NCI-H69 (cell line): Measurements from ENCODE around the gene AGRN.
"Not testable (repeated sequence)": the region's sequence is repeated elsewhere in the genome, so short reads cannot be mapped to it uniquely, and the experiment has no call there.

Experiments used
- DNase-seq: peaks from one replicate; lab custom pipeline; 2025; lab: John Stamatoyannopoulos, UW

AGRN gene

DNA sequence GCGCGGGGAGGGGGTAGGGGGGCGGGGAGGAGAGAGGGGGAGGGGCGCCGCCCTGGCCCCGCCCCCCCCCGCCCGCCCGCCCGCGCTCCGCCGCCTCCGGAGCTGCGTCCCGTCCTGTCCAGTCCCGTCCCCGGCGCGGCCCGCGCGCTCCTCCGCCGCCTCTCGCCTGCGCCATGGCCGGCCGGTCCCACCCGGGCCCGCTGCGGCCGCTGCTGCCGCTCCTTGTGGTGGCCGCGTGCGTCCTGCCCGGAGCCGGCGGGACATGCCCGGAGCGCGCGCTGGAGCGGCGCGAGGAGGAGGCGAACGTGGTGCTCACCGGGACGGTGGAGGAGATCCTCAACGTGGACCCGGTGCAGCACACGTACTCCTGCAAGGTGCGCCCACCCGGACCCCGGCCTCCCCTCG, at the start of gene AGRN:
TSS of gene AGRN (plus strand) at position 121 of the 405 bp plus-strand sequence. CDS start at position 174, 53 bp downstream.
- no peak for DNase-seq

DNA sequence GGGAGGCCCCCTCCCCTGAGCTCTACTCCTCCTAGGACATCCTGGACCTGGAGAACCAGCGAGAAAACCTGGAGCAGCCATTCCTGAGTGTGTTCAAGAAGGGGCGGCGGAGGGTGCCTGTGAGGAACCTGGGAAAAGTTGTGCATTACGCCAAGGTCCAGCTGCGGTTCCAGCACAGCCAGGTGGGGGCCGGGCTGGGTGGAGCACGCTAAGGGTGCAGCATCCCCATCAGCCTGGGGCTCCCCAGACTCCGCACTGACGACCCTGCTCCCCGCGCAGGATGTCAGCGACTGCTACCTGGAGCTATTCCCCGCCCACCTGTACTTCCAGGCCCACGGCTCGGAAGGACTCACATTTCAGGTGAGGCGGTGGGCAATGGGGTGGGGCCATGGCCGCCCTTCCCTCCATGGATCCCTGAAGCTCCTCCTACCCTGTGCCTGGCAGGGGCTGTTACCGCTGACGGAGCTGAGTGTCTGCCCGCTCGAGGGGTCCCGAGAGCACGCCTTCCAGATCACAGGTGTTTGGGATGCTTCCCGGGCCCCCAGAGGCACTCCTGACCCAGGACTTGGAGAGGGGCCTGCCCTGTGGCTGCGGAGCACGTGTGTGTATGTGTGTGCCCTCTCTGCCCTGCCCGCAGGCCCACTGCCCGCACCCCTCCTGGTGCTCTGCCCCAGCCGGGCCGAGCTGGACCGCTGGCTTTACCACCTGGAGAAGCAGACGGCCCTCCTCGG, 49.5 kb upstream of the AGRN start:
- DNase-seq: peak; percentile 26

- no peak for DNase-seq
Observed at GRCh38 chr1:970973-971730, 48.8 kb upstream of the AGRN start.

- DNase-seq: no peak
Observed at GRCh38 chr1:971751-972506, 48.0 kb upstream of the AGRN start.

DNA sequence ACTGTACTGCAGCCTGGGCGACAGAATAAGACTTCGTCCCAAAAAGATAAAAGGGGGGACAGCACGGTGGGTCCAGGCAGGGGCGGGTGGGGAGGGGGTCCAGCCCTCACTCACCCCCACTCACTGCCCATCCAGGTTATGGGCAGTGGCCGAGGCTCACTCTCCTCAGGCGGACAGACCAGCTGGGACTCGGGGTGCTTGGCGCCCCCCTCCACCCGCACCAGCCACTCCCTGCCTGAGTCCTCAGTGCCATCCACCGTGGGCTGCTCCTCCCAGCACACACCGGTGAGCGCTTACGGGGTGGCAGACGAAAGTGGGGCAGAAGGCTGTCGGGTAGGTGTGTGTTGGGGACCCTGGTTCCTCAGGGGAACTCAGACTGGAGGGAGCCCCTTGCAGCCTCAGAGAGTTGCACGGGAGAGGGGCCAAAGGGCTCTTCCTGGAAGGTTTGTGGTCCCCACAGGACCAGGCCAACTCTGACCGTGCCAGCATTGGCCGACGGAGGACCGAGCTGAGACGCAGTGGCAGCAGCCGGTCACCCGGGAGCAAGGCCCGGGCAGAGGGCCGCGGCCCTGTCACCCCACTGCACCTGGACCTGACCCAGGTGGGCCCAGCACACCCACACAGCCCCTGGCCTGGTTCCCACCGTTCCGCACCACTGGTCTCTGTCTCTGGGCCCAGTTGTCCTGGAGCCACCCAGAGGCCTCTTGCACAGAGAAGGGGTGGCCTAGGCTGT, 47.0 kb upstream of the AGRN start:
- no peak for DNase-seq

DNA sequence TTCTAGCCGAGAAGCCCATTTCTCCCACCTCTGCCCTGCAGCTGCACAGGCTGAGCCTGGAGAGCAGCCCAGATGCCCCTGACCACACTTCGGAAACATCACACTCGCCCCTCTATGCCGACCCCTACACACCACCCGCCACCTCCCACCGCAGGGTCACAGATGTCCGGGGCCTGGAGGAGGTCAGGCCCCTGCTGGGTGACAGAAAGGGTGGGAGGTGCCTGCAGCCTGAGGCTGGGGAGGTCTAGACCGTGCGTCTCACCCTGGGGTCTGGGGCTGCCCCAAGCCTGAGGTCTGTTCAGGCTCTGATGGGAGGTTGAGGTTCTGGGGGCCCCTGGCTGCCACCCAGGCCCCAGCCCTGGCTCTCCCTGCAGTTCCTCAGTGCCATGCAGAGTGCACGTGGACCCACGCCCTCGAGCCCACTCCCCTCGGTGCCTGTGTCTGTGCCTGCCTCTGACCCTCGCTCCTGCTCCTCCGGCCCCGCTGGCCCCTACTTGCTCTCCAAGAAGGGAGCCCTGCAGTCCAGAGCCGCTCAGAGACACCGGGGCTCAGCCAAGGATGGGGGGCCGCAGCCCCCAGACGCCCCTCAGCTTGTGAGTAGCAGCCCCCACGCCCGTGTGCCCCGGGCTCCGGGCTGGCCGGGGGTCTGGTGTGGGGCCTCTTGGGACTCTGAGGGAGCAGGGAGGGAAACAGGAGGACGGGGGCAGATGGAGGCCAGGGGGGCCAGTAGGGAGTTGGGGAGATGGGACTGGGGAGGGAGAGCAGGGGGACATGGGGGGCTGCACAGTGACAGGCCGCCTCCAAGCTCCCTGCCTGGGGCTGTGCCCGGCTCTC, 46.2 kb upstream of the AGRN start:
- no peak for DNase-seq

- DNase-seq: no peak
Observed at GRCh38 chr1:974293-974640, 45.7 kb upstream of the AGRN start.

DNA sequence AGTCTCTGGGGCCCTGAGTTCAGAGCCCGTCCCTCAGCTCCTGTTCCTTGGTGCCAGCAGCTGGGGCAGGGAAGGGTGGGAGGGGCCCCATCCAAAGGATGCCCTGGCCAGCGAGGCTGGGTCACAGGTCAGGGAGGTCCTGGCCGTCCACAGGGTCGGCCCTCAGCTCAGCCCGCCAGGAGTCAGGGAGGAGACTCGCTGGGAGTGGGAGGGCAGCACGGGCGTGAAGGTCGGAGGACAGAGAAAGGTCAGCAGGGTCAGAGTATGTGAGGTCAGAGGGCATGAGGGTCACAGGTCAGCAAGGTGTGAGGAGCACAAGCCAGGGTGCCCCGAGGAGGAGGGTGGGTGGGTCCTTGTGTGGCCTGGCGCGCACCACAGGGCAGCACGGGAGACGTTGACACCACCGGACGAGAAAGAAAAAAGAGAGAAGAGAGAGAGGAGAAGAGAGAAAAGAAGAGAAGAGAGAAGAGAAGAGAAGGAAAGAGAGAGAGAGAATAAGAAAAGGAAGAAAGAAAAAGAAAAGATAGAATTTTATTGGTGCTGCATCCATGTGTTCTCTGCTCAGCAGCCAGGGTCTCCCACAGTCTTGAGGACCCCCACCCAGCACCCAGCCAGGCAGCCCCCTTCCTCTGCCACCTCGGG, 45.1 kb upstream of the AGRN start:
- DNase-seq: no peak

DNA sequence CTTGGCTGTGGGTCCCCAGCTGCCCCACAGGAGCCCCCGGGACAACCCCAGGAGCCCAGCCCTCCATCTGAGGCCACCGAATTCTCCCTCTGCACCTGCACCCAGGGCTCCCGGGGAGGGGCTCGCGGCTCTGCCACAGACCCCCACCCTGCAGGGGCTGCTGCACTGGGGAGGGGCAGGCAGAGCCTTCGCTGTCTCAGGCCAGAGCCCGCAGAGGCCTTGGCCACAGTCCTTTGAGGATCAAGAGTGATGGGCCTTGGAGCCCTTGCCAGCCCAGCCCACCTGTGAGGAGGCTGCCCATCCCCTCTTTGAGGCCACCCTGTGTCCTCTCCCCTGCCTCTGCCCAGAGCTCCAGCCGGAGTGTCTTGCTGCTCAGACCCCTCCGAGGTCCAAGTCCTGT, 44.6 kb upstream of the AGRN start:
- DNase-seq: no peak

DNA sequence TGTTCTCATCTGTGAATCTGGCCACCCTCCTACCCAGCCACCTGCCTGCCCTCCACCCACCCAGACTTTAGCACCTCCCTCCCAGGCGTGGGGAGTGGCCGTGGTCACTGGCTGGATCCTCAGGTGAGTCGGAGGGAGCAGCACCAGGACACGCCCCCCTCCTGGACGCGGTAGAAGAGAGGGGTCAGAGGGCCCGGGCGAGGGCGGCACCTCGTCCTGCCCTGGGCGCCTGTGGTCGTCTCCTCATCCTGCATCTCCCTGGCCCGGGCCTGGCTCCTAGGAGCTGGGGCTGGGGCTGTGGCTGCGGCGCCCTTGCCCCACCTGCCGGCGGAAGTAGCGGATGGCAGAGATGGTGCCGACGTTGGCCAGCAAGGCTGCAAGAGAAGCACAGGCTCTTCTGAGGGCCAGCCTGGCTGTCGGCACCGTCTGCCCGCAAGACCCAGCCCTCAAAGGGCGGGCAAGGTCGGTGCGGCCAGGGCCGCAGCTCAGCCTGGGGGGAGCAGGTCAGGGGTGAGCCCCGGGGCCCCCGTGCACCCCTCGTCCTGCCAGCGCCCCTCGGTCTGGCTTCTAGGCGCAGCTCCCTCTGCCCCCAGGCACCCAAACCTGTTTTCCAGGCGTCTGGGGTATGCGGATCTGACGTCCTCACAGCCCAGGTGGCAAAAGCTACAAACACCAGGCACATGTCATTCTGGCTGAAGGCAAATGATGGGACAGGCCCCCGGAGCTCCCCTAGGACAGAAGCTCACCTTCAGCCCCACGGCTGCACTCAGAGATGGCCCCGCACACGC, 43.8 kb upstream of the AGRN start:
- peak; percentile 75 for DNase-seq

- DNase-seq: not testable (repeated sequence)
Observed at GRCh38 chr1:976791-977190, 43.1 kb upstream of the AGRN start.

- DNase-seq: peak; percentile 60
Observed at GRCh38 chr1:978069-978834, 41.7 kb upstream of the AGRN start.

- DNase-seq: no peak
Observed at GRCh38 chr1:978835-979743, 40.8 kb upstream of the AGRN start.

- DNase-seq: no peak
Observed at GRCh38 chr1:979744-980072, 40.2 kb upstream of the AGRN start.

DNA sequence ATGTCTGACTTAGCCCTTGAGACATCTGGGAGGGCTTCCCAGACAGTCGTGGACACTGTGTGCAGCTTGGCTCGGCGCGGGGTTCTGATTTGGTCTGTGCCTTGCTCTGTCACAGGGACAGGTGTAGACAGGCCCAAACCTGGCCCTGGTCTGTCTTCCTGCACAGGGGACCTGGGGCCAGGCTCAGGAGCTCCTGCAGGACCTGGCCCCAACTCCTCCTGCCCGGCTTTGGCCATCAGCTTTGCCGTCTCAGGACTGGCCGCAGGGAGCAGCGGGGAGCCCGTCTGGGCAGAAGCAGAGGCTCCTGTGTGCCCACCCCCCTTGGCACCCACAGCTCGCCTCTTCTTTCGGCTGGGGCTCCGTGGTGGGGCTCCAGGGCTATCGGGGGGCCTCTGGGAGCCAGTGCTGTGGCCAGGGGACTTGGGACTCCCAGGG, 39.8 kb upstream of the AGRN start:
- no peak for DNase-seq

- no peak for DNase-seq
Observed at GRCh38 chr1:980602-981395, 39.1 kb upstream of the AGRN start.

DNA sequence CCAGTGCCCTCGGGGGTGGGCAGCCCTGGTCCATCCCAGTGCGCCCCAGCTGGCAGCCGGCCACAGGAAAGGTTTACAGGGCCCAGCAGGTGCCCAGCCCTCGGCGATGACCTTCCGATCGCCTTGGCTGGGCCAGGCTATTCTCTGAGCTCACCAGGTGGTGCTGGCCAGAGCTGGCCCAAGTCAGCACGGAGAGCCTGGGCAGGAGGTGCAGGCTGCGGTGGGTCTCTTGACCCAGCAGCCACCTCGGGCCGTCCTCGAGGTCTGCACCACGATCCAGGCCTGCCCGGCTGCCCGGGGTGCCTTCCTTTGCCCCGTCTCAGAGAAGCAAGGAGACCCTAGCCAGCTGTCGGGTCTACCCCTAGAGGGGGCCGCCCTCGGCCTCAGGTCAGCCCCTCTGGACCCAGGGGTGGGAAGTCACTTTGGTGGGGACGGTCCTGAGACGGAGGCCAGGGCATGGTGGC, 38.4 kb upstream of the AGRN start:
- no peak for DNase-seq
